ENCODE data around the gene ZDHHC8.

Gene ZDHHC8

GRCh38 chr22:20196094-20196842 lies 64.7 kb downstream of the ZDHHC8 start:
- DNase-seq (ENCODE audit: low read depth): no peak

Measured in activated gamma-delta T cell treated with anti-CD3 and anti-CD28 coated beads, Interleukin-2, amount 50 U/mL, for 16 hours (primary cell).